Uterus (tissue), 2 donors: ENCODE data around the gene SKAP2.

Experiments used
- CTCF ChIP-seq, 4 experiments: fragments of 200-600 bp in 2 of 4; fragments of 450-650 bp in 2 of 4; sonication (generic) in 2 of 4; IDR thresholded peaks; one replicate each; pipeline ENCODE4 v1.5.1; 2016 to 2019; ENCODE audit warnings: antibody characterized with exemption in 4 of 4, mild to moderate bottlenecking in 2 of 4, moderate library complexity in 1 of 4
- POLR2A ChIP-seq, 2 donors: fragments of 450-650 bp; IDR thresholded peaks; one replicate each; pipeline ENCODE4 v1.6.1; 2016; ENCODE audit warnings: antibody characterized with exemption in 2 of 2, mild to moderate bottlenecking in 1 of 2, moderate library complexity in 1 of 2

- TF ChIP-seq CTCF (IDR thresholded peaks at IDR 0.05) (no peak), POLR2A (IDR thresholded peaks at IDR 0.05) (no peak)
Measured at GRCh38 chr7:26813432-26813831, 51.0 kb downstream of the SKAP2 start.
